Thyroid gland (tissue), 4 donors: ENCODE measurements around the gene SLC35B1.

Experiments
- POLR2A ChIP-seq, 2 donors: fragments of 450-650 bp; IDR thresholded peaks; one replicate each; pipeline ENCODE4 v1.6.1; 2017; ENCODE audit warnings: antibody characterized with exemption in 2 of 2, mild to moderate bottlenecking in 2 of 2, moderate library complexity in 1 of 2
- TF ChIP-seq, protein P1 (sequence below), 6 experiments: fragments of 200-600 bp in 3 of 6; fragments of 450-650 bp in 3 of 6; sonication (generic) in 3 of 6; IDR thresholded peaks; one replicate each; pipeline ENCODE4 v1.5.1; 2016 to 2019; ENCODE audit warnings: antibody characterized with exemption in 6 of 6, mild to moderate bottlenecking in 2 of 6, inconsistent platforms in 1 of 6, moderate library complexity in 1 of 6

DNA sequence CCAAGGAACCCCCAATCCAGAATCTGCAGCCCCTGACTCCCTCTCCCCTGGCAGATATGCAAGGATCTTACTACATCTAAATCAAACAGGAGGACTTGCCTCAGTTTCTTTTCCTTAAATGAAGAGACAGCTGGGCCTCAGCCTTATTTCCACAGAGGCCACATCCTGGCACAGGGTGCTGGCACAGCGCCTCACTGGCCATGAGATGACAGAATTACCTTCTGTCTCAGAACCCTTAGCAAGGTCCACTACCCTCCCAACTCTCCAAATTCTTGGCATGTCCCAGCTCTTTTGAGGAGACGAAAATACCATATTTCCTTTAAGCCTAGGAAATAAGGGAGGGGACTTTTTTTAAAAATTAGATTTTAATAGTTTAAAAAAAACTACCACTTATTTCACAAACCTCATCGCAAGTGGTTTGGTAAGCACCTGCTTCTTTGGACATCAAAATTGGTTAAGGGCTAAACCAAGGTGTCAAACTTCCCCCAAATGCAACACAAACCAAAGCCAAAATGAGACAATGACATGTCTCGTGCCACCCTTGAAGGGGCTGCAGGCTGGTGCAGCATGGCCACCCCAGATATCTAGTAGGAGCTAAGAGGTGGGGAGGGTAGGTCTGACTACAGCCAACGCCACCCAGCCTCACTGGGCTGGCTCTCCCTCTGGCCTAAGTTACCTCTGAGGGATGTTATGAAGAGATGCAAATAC is 30.8 kb upstream of the SLC35B1 start:
- no peak for TF ChIP-seq POLR2A (IDR thresholded peaks at IDR 0.05)
- TF ChIP-seq, protein P1, sequence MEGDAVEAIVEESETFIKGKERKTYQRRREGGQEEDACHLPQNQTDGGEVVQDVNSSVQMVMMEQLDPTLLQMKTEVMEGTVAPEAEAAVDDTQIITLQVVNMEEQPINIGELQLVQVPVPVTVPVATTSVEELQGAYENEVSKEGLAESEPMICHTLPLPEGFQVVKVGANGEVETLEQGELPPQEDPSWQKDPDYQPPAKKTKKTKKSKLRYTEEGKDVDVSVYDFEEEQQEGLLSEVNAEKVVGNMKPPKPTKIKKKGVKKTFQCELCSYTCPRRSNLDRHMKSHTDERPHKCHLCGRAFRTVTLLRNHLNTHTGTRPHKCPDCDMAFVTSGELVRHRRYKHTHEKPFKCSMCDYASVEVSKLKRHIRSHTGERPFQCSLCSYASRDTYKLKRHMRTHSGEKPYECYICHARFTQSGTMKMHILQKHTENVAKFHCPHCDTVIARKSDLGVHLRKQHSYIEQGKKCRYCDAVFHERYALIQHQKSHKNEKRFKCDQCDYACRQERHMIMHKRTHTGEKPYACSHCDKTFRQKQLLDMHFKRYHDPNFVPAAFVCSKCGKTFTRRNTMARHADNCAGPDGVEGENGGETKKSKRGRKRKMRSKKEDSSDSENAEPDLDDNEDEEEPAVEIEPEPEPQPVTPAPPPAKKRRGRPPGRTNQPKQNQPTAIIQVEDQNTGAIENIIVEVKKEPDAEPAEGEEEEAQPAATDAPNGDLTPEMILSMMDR (IDR thresholded peaks at IDR 0.05): no peak
